ENCODE measurements around the gene ZFYVE28.

The ZFYVE28 gene

GRCh38 chr4:2249526-2250356 lies 168.7 kb downstream of the ZFYVE28 start:
- H3K4me3 ChIP-seq (replicated peaks; ENCODE audit: low read depth, low read length): no peak overlapping the region
- TF ChIP-seq CTCF (IDR thresholded peaks at IDR 0.05; ENCODE audit: low read length, missing control alignments): no peak
- DNase-seq (ENCODE audit: low read depth): no peak

GRCh38 chr4:2248821-2249261 lies 169.6 kb downstream of the ZFYVE28 start:
- H3K4me3 ChIP-seq (replicated peaks; ENCODE audit: low read depth, low read length): no peak overlapping the region
- no peak for TF ChIP-seq CTCF (IDR thresholded peaks at IDR 0.05; ENCODE audit: low read length, missing control alignments)
- no peak for DNase-seq (ENCODE audit: low read depth)

- H3K4me3 ChIP-seq (replicated peaks; ENCODE audit: low read depth, low read length): no peak overlapping the region
- no peak for TF ChIP-seq CTCF (IDR thresholded peaks at IDR 0.05; ENCODE audit: low read length, missing control alignments)
- no peak for DNase-seq (ENCODE audit: low read depth)
These were observed 170.2 kb downstream of the ZFYVE28 start for GRCh38 chr4:2248044-2248780.

GRCh38 chr4:2247128-2248043 lies 171.1 kb downstream of the ZFYVE28 start:
- no peak overlapping the region for H3K4me3 ChIP-seq (replicated peaks; ENCODE audit: low read depth, low read length)
- no peak for DNase-seq (ENCODE audit: low read depth)
- no peak for TF ChIP-seq CTCF (IDR thresholded peaks at IDR 0.05; ENCODE audit: low read length, missing control alignments)

- no peak for TF ChIP-seq CTCF (IDR thresholded peaks at IDR 0.05; ENCODE audit: low read length, missing control alignments)
- H3K4me3 ChIP-seq (replicated peaks; ENCODE audit: low read depth, low read length): no peak overlapping the region
- no peak for DNase-seq (ENCODE audit: low read depth)
These were observed 171.9 kb downstream of the ZFYVE28 start for GRCh38 chr4:2246384-2247127.

- no peak for DNase-seq (ENCODE audit: low read depth)
- H3K4me3 ChIP-seq (replicated peaks; ENCODE audit: low read depth, low read length): no peak overlapping the region
- no peak for TF ChIP-seq CTCF (IDR thresholded peaks at IDR 0.05; ENCODE audit: low read length, missing control alignments)
These were observed 172.6 kb downstream of the ZFYVE28 start for GRCh38 chr4:2245787-2246275.
